NCI-H128 (cell line): Measurements from ENCODE around the gene LILRA5.
"Not testable (repeated sequence)": the region's sequence is repeated elsewhere in the genome, so short reads cannot be mapped to it uniquely, and the experiment has no call there.

ENCODE experiments used
- DNase-seq: peaks from one replicate; lab custom pipeline; 2025; ENCODE audit not compliant: unreplicated experiment; lab: John Stamatoyannopoulos, UW

The LILRA5 gene

DNA sequence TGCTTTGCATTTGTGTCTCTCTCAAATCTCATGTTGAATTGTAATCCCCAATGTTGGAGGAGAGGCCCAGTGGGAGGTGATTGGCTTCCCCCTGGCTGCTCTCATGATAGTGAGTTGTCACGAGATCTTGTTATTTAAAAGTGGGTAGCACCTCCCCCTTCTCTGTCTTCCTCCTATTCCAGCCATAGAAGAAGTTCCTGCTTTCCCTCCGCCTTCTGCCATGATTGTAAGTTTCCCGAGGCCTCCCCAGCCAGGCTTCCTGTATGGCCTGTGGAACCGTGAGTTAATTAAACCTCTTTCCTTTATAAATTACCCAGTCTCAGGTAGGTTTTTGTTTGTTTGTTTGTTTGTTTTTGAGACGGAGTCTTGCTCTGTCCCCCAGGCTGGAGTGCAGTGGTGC, 22.2 kb upstream of the LILRA5 start:
- DNase-seq: no peak

DNA sequence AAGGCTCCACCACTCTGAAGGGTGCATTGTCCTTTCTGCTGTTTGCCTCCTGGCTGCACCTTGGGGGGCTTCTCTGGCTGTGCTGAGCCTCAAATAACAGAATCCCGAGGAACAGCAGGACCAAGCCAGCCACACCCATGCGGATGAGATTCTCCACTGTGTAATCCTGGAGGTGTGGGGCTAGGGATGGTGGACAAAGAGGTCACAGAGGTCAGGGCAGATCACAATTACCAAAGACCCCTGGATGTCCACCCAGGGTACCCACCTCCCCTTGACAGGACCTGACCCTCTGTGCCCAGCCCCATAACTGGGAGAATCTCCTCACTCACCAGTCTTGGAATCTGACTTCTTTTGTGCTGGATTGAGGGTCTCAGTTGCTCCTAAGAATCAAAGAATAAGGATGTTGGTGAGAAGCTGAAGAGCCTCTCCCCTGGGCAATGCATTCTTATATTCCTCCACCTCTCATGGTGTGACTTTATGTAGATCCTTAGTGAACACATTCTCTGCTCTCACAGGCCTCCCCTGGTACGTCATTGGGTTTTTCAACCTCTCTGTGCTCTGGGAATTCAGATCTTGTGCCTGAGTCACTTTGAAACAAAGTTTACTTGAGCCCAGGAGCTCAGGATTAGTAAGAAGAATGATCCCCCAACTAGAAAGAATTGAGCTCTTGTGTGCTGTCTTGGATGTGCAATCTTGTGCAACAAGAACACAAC, 20.8 kb upstream of the LILRA5 start:
- DNase-seq: no peak

DNA sequence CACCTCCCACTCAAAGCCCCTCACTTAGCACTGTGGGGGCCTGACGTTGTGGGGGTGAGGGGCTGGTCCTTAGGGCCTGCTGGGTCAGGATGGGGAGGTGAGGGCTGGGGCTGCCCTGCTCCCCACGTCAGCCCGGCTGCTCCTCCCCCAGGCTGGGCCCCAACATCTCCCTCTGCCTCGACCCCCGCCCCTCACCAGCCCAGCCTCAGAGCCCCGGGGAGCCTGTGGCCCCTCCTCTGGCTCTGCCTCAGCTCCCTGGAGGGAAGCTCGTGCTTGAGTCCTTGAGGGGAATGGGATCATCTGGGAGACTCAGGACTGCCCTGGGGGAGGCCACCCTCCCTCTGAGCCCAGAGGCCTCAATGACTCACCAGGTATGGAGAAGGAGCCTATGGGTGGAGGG, 19.2 kb upstream of the LILRA5 start:
- DNase-seq: no peak

GRCh38 chr19:54331626-54332025, 18.7 kb upstream of the LILRA5 start:
- no peak for DNase-seq

- DNase-seq: no peak
Observed at GRCh38 chr19:54329476-54330165, 16.7 kb upstream of the LILRA5 start.

DNA sequence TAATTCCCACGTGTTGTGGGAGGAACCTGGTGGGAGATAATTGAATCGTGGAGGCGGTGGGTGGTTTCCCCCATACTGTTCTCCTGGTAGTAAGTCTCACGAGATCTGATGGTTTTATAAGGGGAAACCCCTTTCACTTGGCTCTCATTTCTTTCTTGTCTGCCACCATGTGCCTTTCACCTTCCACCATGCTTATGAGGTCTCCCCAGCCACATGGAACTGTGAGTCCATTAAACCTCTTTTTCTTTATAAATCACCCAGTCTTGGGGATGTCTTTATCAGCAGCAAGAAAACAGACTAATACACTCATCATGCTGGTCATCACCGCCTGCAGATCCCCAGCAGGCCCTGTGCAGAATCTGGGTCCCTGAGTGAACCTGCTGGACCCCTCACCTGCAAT, 15.8 kb upstream of the LILRA5 start:
- not testable (repeated sequence) for DNase-seq

GRCh38 chr19:54325631-54326030, 12.7 kb upstream of the LILRA5 start:
- no peak for DNase-seq

DNA sequence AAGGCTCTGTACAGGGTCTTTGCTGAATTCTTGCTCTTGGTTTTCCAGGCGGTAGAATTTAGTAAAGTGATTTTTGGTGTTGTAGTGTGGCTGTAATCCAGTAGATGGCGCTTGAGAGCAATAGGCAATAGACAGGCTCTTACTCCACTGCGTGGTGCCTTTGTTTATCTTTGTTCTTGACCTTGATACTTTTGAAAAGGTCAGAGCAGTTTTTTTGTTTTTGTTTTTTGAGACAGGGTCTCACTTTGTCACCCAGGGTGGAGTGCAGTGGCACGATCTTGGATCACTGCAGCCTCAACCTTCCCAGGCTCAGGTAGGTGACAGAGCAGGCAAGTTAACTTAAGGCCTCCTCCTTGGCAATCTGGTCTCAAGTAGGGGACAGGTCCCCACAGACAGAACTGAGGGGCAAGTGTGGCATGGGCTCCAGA, 12.2 kb upstream of the LILRA5 start:
- DNase-seq: no peak

DNA sequence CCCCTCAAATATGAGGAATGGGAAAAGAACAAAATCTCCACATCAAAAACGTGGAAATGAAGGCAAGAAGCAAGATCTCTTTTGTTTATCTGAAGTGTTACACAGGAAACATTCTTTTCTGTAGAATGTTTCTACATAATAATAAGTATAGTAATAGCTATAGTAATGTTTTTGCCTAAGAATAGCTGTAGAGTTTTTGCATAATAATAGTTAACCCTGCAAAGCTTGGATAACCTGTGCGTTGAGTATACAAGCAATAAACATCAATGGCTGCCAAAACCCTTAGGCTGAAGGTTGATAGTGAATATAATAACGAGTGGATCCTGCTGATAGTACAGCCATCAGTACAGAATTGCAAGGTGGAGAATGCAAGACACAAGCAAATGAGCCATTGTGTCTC, 11.1 kb upstream of the LILRA5 start:
- DNase-seq: no peak

- not testable (repeated sequence) for DNase-seq
Observed at GRCh38 chr19:54322934-54323333, 10.0 kb upstream of the LILRA5 start.

DNA sequence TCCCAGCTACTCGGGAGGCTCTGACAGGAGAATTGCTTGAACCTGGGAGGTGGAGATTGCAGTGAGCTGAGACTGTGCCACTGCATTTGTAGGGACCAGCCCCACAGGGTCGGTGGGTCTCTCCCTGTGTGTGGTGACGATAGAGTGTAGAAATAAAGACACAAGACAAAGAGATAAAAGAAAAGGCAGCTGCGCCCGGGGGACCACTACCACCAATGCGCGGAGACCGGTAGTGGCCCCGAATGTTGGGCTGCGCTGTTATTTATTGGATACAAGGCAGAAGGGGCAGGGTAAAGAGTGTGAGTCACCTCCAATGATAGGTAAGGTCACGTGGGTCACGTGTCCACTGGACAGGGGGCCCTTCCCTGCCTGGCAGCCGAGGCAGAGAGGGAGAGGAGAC, 9.3 kb upstream of the LILRA5 start:
- not testable (repeated sequence) for DNase-seq

GRCh38 chr19:54319892-54320670, 7.1 kb upstream of the LILRA5 start:
- no peak for DNase-seq

DNA sequence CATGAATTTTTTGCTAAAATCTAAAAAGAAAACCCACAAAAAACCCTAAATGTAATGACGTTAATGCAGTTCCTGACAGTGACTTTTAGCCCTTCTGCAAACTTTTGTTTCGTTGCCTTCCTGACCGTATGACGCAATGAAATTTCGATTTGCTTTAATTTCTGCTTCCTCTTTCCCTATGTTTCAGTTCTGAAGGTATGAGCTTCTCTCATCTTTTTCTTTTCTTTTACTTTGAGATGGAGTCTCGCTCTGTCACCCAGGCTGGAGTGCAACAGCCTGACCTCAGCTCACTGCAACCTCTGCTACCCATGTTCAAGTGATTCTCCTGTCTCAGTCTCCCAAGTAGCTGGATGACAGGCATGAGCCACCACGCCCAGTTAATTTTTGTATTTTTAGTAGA, 6.1 kb upstream of the LILRA5 start:
- no peak for DNase-seq

DNA sequence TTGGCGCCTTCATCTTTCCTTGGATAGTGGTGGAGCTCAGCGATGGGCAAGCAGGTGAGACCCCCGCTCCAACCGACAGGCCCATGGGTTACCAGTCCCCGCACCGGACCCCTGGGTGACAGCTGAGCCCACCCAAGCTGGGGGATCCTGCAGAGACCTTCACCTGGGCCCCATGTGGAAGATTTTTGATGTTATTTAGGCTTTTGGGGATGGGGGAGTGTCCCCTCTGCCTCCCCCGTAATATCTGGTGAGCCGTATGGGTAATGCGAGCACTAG, 4.9 kb upstream of the LILRA5 start:
- no peak for DNase-seq

DNA sequence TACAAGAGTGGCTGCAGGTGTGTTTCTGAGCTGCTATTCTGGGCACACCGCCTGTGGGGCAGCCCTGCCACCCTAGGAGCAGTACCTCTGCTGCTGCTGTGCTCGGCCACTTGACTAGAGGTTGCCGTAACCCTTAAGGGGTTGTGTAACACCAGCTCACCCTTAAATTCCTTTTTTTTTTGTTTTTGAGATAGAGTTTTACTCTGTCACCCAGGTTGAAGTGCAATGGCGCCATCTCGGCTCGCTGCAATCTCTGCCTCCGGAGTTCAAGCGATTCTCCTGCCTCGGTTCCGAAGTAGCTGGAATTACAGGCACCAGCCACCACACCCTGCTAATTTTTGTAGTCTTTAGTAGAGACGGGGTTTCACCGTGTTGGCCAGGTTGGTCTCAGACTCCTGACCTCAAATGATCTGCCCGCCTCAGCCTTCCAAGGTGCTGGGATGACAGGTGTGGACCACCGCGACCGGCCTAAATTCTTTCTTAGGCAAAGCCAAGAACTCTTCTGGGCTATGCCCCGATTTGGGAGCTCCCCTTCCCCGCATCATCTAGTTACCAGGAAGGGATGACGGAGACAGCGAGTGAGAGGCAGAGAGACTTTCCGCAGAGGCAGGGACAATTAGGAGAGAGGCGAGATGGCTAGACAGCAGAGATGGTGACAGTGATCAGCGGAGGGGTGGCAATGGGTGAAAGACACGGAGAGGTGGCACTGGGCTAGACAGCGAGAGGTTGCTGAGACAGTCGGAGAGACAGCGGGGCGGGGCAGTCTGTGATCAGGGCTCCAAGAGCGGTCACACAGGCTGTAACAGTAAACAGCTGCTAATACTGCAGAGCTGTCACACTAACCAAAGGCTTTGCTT, 4.4 kb upstream of the LILRA5 start:
- no peak for DNase-seq

- DNase-seq: no peak
Observed at GRCh38 chr19:54316746-54317107, 3.8 kb upstream of the LILRA5 start.

DNA sequence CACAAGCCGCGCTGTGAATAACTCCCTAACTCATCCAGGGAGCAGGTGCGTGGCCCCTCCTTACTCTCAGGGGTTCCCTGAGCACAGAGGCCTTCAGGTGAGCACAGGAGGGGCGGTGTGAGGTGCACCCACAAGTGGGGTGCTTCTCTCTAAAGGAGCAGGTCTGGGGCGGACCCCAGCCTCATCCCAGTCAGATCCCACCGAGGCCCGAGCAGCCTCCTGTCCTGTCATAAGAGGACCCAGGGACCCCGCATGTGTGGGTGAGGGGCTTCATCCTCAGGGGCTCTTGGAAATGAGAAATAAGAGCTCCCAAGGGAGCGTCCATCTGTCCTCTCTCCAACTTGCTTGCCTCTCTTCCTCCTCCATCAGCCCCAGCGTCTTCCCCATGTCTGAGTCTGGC, 3.0 kb upstream of the LILRA5 start:
- DNase-seq: no peak

GRCh38 chr19:54312011-54312410, 955 bp downstream of the LILRA5 start:
- no peak for DNase-seq

GRCh38 chr19:54311486-54311885, 1.5 kb downstream of the LILRA5 start:
- DNase-seq: no peak

- no peak for DNase-seq
Observed at GRCh38 chr19:54310543-54310942, 2.4 kb downstream of the LILRA5 start.

- no peak for DNase-seq
Observed at GRCh38 chr19:54309811-54310210, 3.2 kb downstream of the LILRA5 start.
